ENCODE results near the gene RARS1. TPM values are rescaled to one million over a fixed set of nuclear protein-coding genes. Genes with fewer than 3 reads are reported as not detected.

RARS1 gene
- total RNA-seq, 1 donor from 2014 or later = 139 TPM

- H3K4me1 ChIP-seq (ENCODE audit: insufficient read depth, low read length) = peaks cover 14% of the 10 kb centered on the region
- peak overlapping the region; percentile 18 for H3K4me2 ChIP-seq (ENCODE audit: low read length)
- H3K79me2 ChIP-seq (ENCODE audit: insufficient read depth, low read length) = no peaks in the 10 kb centered on the region
- H3K27ac Mint-ChIP-seq (ENCODE audit: unreplicated experiment) = no peak overlapping the region
- no peak for TF ChIP-seq EZH2 (IDR thresholded peaks at IDR 0.05; ENCODE audit: insufficient read depth, low read length)
- no peak for TF ChIP-seq CTCF (IDR thresholded peaks at IDR 0.05; ENCODE audit: insufficient read depth, low read depth, low read length)
- H4K20me1 ChIP-seq (ENCODE audit: insufficient read depth, low read length) = no peaks in the 10 kb centered on the region
- H3K9ac ChIP-seq (ENCODE audit: low read length) = no peak overlapping the region
- H3K27ac ChIP-seq (ENCODE audit: low read depth, low read length) = no peak overlapping the region
- H3K4me3 ChIP-seq (ENCODE audit: insufficient read depth, low read depth, low read length) = no peak overlapping the region
- no peaks in the 10 kb centered on the region for H3K9me3 Mint-ChIP-seq (ENCODE audit: unreplicated experiment)
- no peak overlapping the region for H2AFZ ChIP-seq (ENCODE audit: low read depth, low read length)
- no peak overlapping the region for H3K4me3 Mint-ChIP-seq (ENCODE audit: unreplicated experiment)
- no peaks in the 10 kb centered on the region for H3K36me3 ChIP-seq (ENCODE audit: insufficient read depth, low read length)
- no peaks in the 10 kb centered on the region for H3K27me3 Mint-ChIP-seq (ENCODE audit: low read depth, unreplicated experiment)
- no peaks in the 10 kb centered on the region for H3K9me3 ChIP-seq (ENCODE audit: insufficient read depth, low read depth, low read length)
- peaks cover 16% of the 10 kb centered on the region for H3K4me1 Mint-ChIP-seq (ENCODE audit: low read depth, unreplicated experiment)
- DNase-seq (ENCODE audit: low read depth) (no peak), FAIRE-seq (no peak)
- no peaks in the 10 kb centered on the region for H3K36me3 Mint-ChIP-seq (ENCODE audit: low read depth, unreplicated experiment)
- H3K27me3 ChIP-seq (ENCODE audit: insufficient read depth, low read length) = no peaks in the 10 kb centered on the region
These were observed 7.1 kb upstream of the RARS1 start for GRCh38 chr5:168479166-168479565.

GRCh38 chr5:168480601-168481000, 5.7 kb upstream of the RARS1 start:
- no peaks in the 10 kb centered on the region for H3K36me3 Mint-ChIP-seq (ENCODE audit: low read depth, unreplicated experiment)
- Histone ChIP-seq H4K20me1 (ENCODE audit: insufficient read depth, low read length) (no peaks in the 10 kb centered on the region), H3K27ac (ENCODE audit: low read depth, low read length) (no peak overlapping the region), H3K9ac (ENCODE audit: low read length) (no peak overlapping the region), H3K4me2 (ENCODE audit: low read length) (no peak overlapping the region), H3K4me1 (ENCODE audit: insufficient read depth, low read length) (peaks cover 14% of the 10 kb centered on the region), H3K27me3 (ENCODE audit: insufficient read depth, low read length) (no peaks in the 10 kb centered on the region), H3K36me3 (ENCODE audit: insufficient read depth, low read length) (no peaks in the 10 kb centered on the region), H3K9me3 (ENCODE audit: insufficient read depth, low read depth, low read length) (no peaks in the 10 kb centered on the region), H2AFZ (ENCODE audit: low read depth, low read length) (no peak overlapping the region), H3K79me2 (ENCODE audit: insufficient read depth, low read length) (no peaks in the 10 kb centered on the region), H3K4me3 (ENCODE audit: insufficient read depth, low read depth, low read length) (no peak overlapping the region)
- H3K27ac Mint-ChIP-seq (ENCODE audit: unreplicated experiment) = no peak overlapping the region
- DNase-seq (ENCODE audit: low read depth) (no peak), FAIRE-seq (no peak)
- TF ChIP-seq CTCF (IDR thresholded peaks at IDR 0.05; ENCODE audit: insufficient read depth, low read depth, low read length) (no peak), EZH2 (IDR thresholded peaks at IDR 0.05; ENCODE audit: insufficient read depth, low read length) (no peak)
- no peak overlapping the region for H3K4me3 Mint-ChIP-seq (ENCODE audit: unreplicated experiment)
- H3K9me3 Mint-ChIP-seq (ENCODE audit: unreplicated experiment) = no peaks in the 10 kb centered on the region
- H3K27me3 Mint-ChIP-seq (ENCODE audit: low read depth, unreplicated experiment) = no peaks in the 10 kb centered on the region
- H3K4me1 Mint-ChIP-seq (ENCODE audit: low read depth, unreplicated experiment) = peaks cover 16% of the 10 kb centered on the region

GRCh38 chr5:168481330-168481788, 4.9 kb upstream of the RARS1 start:
- Mint-ChIP-seq H3K4me1 (ENCODE audit: low read depth, unreplicated experiment) (peaks cover 16% of the 10 kb centered on the region), H3K9me3 (ENCODE audit: unreplicated experiment) (no peaks in the 10 kb centered on the region), H3K4me3 (ENCODE audit: unreplicated experiment) (no peak overlapping the region), H3K27me3 (ENCODE audit: low read depth, unreplicated experiment) (no peaks in the 10 kb centered on the region), H3K36me3 (ENCODE audit: low read depth, unreplicated experiment) (no peaks in the 10 kb centered on the region), H3K27ac (ENCODE audit: unreplicated experiment) (no peak overlapping the region)
- TF ChIP-seq CTCF (IDR thresholded peaks at IDR 0.05; ENCODE audit: insufficient read depth, low read depth, low read length) (no peak), EZH2 (IDR thresholded peaks at IDR 0.05; ENCODE audit: insufficient read depth, low read length) (no peak)
- Histone ChIP-seq H3K4me2 (ENCODE audit: low read length) (no peak overlapping the region), H3K4me3 (ENCODE audit: insufficient read depth, low read depth, low read length) (no peak overlapping the region), H3K79me2 (ENCODE audit: insufficient read depth, low read length) (peaks cover 1% of the 10 kb centered on the region), H3K27me3 (ENCODE audit: insufficient read depth, low read length) (no peaks in the 10 kb centered on the region), H3K36me3 (ENCODE audit: insufficient read depth, low read length) (no peaks in the 10 kb centered on the region), H2AFZ (ENCODE audit: low read depth, low read length) (no peak overlapping the region), H3K9me3 (ENCODE audit: insufficient read depth, low read depth, low read length) (no peaks in the 10 kb centered on the region), H3K27ac (ENCODE audit: low read depth, low read length) (no peak overlapping the region), H3K4me1 (ENCODE audit: insufficient read depth, low read length) (peaks cover 18% of the 10 kb centered on the region), H3K9ac (ENCODE audit: low read length) (no peak overlapping the region), H4K20me1 (ENCODE audit: insufficient read depth, low read length) (no peaks in the 10 kb centered on the region)
- DNase-seq (ENCODE audit: low read depth) (no peak), FAIRE-seq (no peak)
